ENCODE data around the gene DRD3.

DNA sequence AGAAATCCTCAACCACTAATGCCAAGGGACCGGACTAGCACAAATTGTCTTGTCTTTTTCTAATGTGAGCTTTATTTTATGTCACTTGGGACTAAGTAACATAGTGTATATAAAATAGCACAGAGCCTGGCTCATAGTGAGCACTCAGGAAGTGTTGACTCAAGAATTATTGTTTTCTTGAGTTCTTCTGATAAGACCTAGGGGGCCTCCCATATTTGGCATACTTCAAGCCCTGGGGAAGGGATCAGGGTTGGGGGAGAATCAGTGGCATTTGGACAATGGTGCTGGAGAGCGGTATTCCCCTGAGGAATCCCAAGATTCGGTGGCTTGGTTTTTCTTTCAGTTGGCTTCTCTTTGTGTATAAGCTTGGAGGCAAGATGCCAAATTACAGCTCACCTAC lies 39.2 kb upstream of the DRD3 start:
- TF ChIP-seq, protein P1, sequence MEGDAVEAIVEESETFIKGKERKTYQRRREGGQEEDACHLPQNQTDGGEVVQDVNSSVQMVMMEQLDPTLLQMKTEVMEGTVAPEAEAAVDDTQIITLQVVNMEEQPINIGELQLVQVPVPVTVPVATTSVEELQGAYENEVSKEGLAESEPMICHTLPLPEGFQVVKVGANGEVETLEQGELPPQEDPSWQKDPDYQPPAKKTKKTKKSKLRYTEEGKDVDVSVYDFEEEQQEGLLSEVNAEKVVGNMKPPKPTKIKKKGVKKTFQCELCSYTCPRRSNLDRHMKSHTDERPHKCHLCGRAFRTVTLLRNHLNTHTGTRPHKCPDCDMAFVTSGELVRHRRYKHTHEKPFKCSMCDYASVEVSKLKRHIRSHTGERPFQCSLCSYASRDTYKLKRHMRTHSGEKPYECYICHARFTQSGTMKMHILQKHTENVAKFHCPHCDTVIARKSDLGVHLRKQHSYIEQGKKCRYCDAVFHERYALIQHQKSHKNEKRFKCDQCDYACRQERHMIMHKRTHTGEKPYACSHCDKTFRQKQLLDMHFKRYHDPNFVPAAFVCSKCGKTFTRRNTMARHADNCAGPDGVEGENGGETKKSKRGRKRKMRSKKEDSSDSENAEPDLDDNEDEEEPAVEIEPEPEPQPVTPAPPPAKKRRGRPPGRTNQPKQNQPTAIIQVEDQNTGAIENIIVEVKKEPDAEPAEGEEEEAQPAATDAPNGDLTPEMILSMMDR (conservative IDR thresholded peaks at IDR 0.05; ENCODE audit: low read depth, low read length), result no peak
- no peak for TF ChIP-seq EZH2 (IDR thresholded peaks at IDR 0.05; ENCODE audit: borderline replicate concordance, low read depth, low read length, poor library complexity, severe bottlenecking)
